ENCODE results near the gene PDE11A. TPM values are rescaled to one million over a fixed set of nuclear protein-coding genes. Genes with fewer than 3 reads are reported as not detected.
"Not testable (repeated sequence)": the region's sequence is repeated elsewhere in the genome, so short reads cannot be mapped to it uniquely, and the experiment has no call there.

Gene PDE11A
- total RNA-seq, 8 experiments from 2014 or later = 0.31 to 6.9 (median 3.9) TPM

- in situ Hi-C loops (cut with MboI; ENCODE audit: low pct_unique_long_range_greater_than_20kb in 2 of 9, low sequenced_read_pairs in 9 of 9, unreplicated experiment in 9 of 9) = no loop called here
- H3K27ac ChIP-seq = no peak overlapping the region
- no peak overlapping the region for H3K4me3 ChIP-seq
- ATAC-seq (replicated peaks in 6 of 8) = no peak
- H3K4me1 ChIP-seq (replicated peaks in 1 of 2) = no peaks in the 10 kb centered on the region
These were observed 266.6 kb downstream of the PDE11A start for GRCh38 chr2:177806025-177806424.

GRCh38 chr2:177799531-177799930 lies 273.0 kb downstream of the PDE11A start:
- in situ Hi-C loops (cut with MboI; ENCODE audit: low pct_unique_long_range_greater_than_20kb in 2 of 9, low sequenced_read_pairs in 9 of 9, unreplicated experiment in 9 of 9) = loop anchor here in 2 of 9 experiments (25.0 kb wide), 1 partner anchor 288 kb away; no protein-coding TSS in a partner anchor
- no peak overlapping the region for H3K27ac ChIP-seq
- peak in 5 of 8 experiments; percentile 36 to 86 (median 80) for ATAC-seq (replicated peaks in 6 of 8)

GRCh38 chr2:177797808-177798207 lies 274.8 kb downstream of the PDE11A start:
- H3K27ac ChIP-seq = no peak overlapping the region
- in situ Hi-C loops (cut with MboI; ENCODE audit: low pct_unique_long_range_greater_than_20kb in 2 of 9, low sequenced_read_pairs in 9 of 9, unreplicated experiment in 9 of 9) = loop anchor here in 2 of 9 experiments (25.0 kb wide), 1 partner anchor 289 kb away; no protein-coding TSS in a partner anchor
- no peak overlapping the region for H3K4me3 ChIP-seq
- 0 to 13% (median 0%) methylated on average over 1 of the region's 1 CpG; no CpG with 5 or more reads in 2 of the 10 experiments for WGBS, 10 experiments
- no peaks in the 10 kb centered on the region for H3K4me1 ChIP-seq (replicated peaks in 1 of 2)
- ATAC-seq (replicated peaks in 6 of 8) = no peak

More at GRCh38 chr2:177799531-177799930, 273.0 kb downstream of the PDE11A start:
- Histone ChIP-seq H3K4me1 (replicated peaks in 1 of 2) (no peaks in the 10 kb centered on the region), H3K4me3 (no peak overlapping the region)
- 0 to 43% (median 25%) methylated on average over 1 of the region's 1 CpG; no CpG with 5 or more reads in 3 of the 10 experiments for WGBS, 10 experiments

GRCh38 chr2:177796654-177797415 lies 275.7 kb downstream of the PDE11A start:
- no peak overlapping the region for H3K27ac ChIP-seq
- no peaks in the 10 kb centered on the region for H3K4me1 ChIP-seq (replicated peaks in 1 of 2)
- in situ Hi-C loops (cut with MboI; ENCODE audit: low pct_unique_long_range_greater_than_20kb in 2 of 9, low sequenced_read_pairs in 9 of 9, unreplicated experiment in 9 of 9) = loop anchor here in 2 of 9 experiments (25.0 kb wide), 1 partner anchor 290 kb away; no protein-coding TSS in a partner anchor
- no peak overlapping the region for H3K4me3 ChIP-seq
- ATAC-seq (replicated peaks in 6 of 8) = no peak
- WGBS, 10 experiments = 0 to 100% (median 82%) methylated on average over 1 to 3 of the region's 4 CpGs; no CpG with 5 or more reads in 1 of the 10 experiments

GRCh38 chr2:177796011-177796410 lies 276.6 kb downstream of the PDE11A start:
- WGBS, 10 experiments = 6 to 65% methylated on average over 2 of the region's 2 CpGs; no CpG with 5 or more reads in 8 of the 10 experiments
- ATAC-seq (replicated peaks in 6 of 8) = no peak
- no peak overlapping the region for H3K27ac ChIP-seq
- no peaks in the 10 kb centered on the region for H3K4me1 ChIP-seq (replicated peaks in 1 of 2)
- in situ Hi-C loops (cut with MboI; ENCODE audit: low pct_unique_long_range_greater_than_20kb in 2 of 9, low sequenced_read_pairs in 9 of 9, unreplicated experiment in 9 of 9) = loop anchor here in 2 of 9 experiments (25.0 kb wide), 1 partner anchor 291 kb away; no protein-coding TSS in a partner anchor
- H3K4me3 ChIP-seq = no peak overlapping the region

- WGBS, 10 experiments = 13 to 76% (median 47%) methylated on average over 1 to 3 of the region's 6 CpGs; no CpG with 5 or more reads in 6 of the 10 experiments
- not testable (repeated sequence) for H3K4me3 ChIP-seq; H3K27ac ChIP-seq; H3K4me1 ChIP-seq (replicated peaks in 1 of 2)
- in situ Hi-C loops (cut with MboI; ENCODE audit: low pct_unique_long_range_greater_than_20kb in 2 of 9, low sequenced_read_pairs in 9 of 9, unreplicated experiment in 9 of 9) = loop anchor here in 2 of 9 experiments (25.0 kb wide), 1 partner anchor 302 kb away; no protein-coding TSS in a partner anchor
- peak in 1 of 8 experiments; percentile 5 for ATAC-seq (replicated peaks in 6 of 8)
These were observed 287.4 kb downstream of the PDE11A start for GRCh38 chr2:177785143-177785542.

- no peak overlapping the region for H3K4me3 ChIP-seq
- peak in 1 of 8 experiments; percentile 52 for ATAC-seq (replicated peaks in 6 of 8)
- H3K27ac ChIP-seq = no peak overlapping the region
- in situ Hi-C loops (cut with MboI; ENCODE audit: low pct_unique_long_range_greater_than_20kb in 2 of 9, low sequenced_read_pairs in 9 of 9, unreplicated experiment in 9 of 9) = loop anchor here in 2 of 9 experiments (25.0 kb wide), 1 partner anchor 303 kb away; no protein-coding TSS in a partner anchor
- peaks cover 0 to 8% of the 10 kb centered on the region in 2 donors for H3K4me1 ChIP-seq (replicated peaks in 1 of 2)
- WGBS, 10 experiments = 9 to 100% (median 80%) methylated on average over 1 of the region's 1 CpG; no CpG with 5 or more reads in 2 of the 10 experiments
These were observed 287.9 kb downstream of the PDE11A start for GRCh38 chr2:177784745-177785067.

- peak in 5 of 8 experiments; percentile 9 to 92 (median 86) for ATAC-seq (replicated peaks in 6 of 8)
- 0 to 100% (median 36%) methylated on average over 1 to 2 of the region's 2 CpGs; no CpG with 5 or more reads in 1 of the 10 experiments for WGBS, 10 experiments
- in situ Hi-C loops (cut with MboI; ENCODE audit: low pct_unique_long_range_greater_than_20kb in 2 of 9, low sequenced_read_pairs in 9 of 9, unreplicated experiment in 9 of 9) = loop anchor here in 2 of 9 experiments (25.0 kb wide), 1 partner anchor 303 kb away; no protein-coding TSS in a partner anchor
These were observed 288.5 kb downstream of the PDE11A start for GRCh38 chr2:177783835-177784744.

GRCh38 chr2:177783091-177783490 lies 289.5 kb downstream of the PDE11A start:
- H3K4me1 ChIP-seq (replicated peaks in 1 of 2) = peaks cover 0 to 8% of the 10 kb centered on the region in 2 donors
- in situ Hi-C loops (cut with MboI; ENCODE audit: low pct_unique_long_range_greater_than_20kb in 2 of 9, low sequenced_read_pairs in 9 of 9, unreplicated experiment in 9 of 9) = loop anchor here in 2 of 9 experiments (25.0 kb wide), 1 partner anchor 304 kb away; no protein-coding TSS in a partner anchor
- H3K27ac ChIP-seq = no peak overlapping the region
- H3K4me3 ChIP-seq = no peak overlapping the region
- ATAC-seq (replicated peaks in 6 of 8) = no peak

More at GRCh38 chr2:177783835-177784744, 288.5 kb downstream of the PDE11A start:
- Histone ChIP-seq H3K4me1 (replicated peaks in 1 of 2) (peaks cover 0 to 8% of the 10 kb centered on the region in 2 donors), H3K27ac (no peak overlapping the region), H3K4me3 (no peak overlapping the region)

GRCh38 chr2:177782613-177783012 lies 290.0 kb downstream of the PDE11A start:
- ATAC-seq (replicated peaks in 6 of 8) = no peak
- in situ Hi-C loops (cut with MboI; ENCODE audit: low pct_unique_long_range_greater_than_20kb in 2 of 9, low sequenced_read_pairs in 9 of 9, unreplicated experiment in 9 of 9) = loop anchor here in 2 of 9 experiments (25.0 kb wide), 1 partner anchor 305 kb away; no protein-coding TSS in a partner anchor

GRCh38 chr2:177778472-177778871 lies 294.1 kb downstream of the PDE11A start:
- peaks cover 0 to 3% of the 10 kb centered on the region in 2 donors for H3K4me1 ChIP-seq (replicated peaks in 1 of 2)
- 33 to 95% (median 81%) methylated on average over 1 to 5 of the region's 5 CpGs; no CpG with 5 or more reads in 1 of the 10 experiments for WGBS, 10 experiments
- in situ Hi-C loops (cut with MboI; ENCODE audit: low pct_unique_long_range_greater_than_20kb in 2 of 9, low sequenced_read_pairs in 9 of 9, unreplicated experiment in 9 of 9) = loop anchor here in 2 of 9 experiments (25.0 kb wide), 1 partner anchor 309 kb away; no protein-coding TSS in a partner anchor
- no peak for ATAC-seq (replicated peaks in 6 of 8)
- H3K27ac ChIP-seq = no peak overlapping the region
- no peak overlapping the region for H3K4me3 ChIP-seq

More at GRCh38 chr2:177782613-177783012, 290.0 kb downstream of the PDE11A start:
- no peak overlapping the region for H3K4me3 ChIP-seq
- H3K4me1 ChIP-seq (replicated peaks in 1 of 2) = peaks cover 0 to 8% of the 10 kb centered on the region in 2 donors
- H3K27ac ChIP-seq = no peak overlapping the region

GRCh38 chr2:177772529-177772928 lies 300.0 kb downstream of the PDE11A start:
- in situ Hi-C loops (cut with MboI; ENCODE audit: low pct_unique_long_range_greater_than_20kb in 2 of 9, low sequenced_read_pairs in 9 of 9, unreplicated experiment in 9 of 9) = loop anchor here in 7 of 9 experiments (25.0 kb wide), 4 partner anchors 435 to 1660 kb away; partner anchors contain the start of genes HOXD10 (in 2 of the 7), HOXD11 (in 2 of the 7), HOXD8 (in 2 of the 7) and HOXD9 (in 2 of the 7)
- H3K27ac ChIP-seq = no peak overlapping the region

More at GRCh38 chr2:177772529-177772928, 300.0 kb downstream of the PDE11A start:
- Histone ChIP-seq H3K4me1 (replicated peaks in 1 of 2) (peaks cover 0 to 4% of the 10 kb centered on the region in 2 donors), H3K4me3 (no peak overlapping the region)
- ATAC-seq (replicated peaks in 6 of 8) = no peak

Measured in motor neuron (in vitro differentiated cells).